ENCODE results near the gene SLIT3.

SLIT3 gene

DNA sequence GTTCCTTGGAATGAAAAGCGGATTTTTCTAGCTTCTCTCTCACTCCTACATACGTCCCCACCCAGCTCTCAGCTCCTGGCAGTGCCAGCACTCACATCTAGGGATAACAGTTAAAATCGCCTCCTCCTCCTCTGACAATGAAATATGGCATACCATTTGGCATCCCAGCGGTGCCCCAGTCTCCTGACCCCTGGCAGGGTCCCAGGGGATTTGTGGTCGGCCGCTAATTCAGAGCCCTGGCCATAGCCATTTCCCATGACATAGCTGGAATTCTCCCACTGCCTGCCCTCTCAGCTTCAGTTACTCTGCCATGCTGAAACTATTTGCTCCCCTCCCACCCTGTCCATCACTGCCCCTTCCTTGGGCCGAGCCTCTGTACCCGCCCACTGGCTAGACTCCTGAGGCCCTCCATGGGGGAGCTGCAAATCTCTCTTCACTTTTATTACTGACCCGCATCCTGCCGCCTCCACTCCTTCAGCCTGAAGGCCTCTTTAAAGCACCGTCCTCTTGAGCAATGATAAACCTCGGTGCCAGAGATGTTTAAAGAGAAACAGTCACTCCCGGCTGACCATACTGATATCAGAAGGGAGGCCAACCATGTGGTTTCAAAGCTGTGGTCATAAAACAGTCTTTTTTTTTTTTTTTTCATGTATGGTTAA, 139.8 kb downstream of the SLIT3 start:
- no peaks in the 10 kb centered on the region for H3K36me3 ChIP-seq (replicated peaks; ENCODE audit: low read depth, low read length)
- TF ChIP-seq, protein P1, sequence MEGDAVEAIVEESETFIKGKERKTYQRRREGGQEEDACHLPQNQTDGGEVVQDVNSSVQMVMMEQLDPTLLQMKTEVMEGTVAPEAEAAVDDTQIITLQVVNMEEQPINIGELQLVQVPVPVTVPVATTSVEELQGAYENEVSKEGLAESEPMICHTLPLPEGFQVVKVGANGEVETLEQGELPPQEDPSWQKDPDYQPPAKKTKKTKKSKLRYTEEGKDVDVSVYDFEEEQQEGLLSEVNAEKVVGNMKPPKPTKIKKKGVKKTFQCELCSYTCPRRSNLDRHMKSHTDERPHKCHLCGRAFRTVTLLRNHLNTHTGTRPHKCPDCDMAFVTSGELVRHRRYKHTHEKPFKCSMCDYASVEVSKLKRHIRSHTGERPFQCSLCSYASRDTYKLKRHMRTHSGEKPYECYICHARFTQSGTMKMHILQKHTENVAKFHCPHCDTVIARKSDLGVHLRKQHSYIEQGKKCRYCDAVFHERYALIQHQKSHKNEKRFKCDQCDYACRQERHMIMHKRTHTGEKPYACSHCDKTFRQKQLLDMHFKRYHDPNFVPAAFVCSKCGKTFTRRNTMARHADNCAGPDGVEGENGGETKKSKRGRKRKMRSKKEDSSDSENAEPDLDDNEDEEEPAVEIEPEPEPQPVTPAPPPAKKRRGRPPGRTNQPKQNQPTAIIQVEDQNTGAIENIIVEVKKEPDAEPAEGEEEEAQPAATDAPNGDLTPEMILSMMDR (IDR thresholded peaks at IDR 0.05; ENCODE audit: low read depth, low read length), result no peak
- no peak for TF ChIP-seq EZH2phosphoT487 (IDR thresholded peaks at IDR 0.05; ENCODE audit: low read depth)
- H3K4me3 ChIP-seq (ENCODE audit: low read length), result no peak overlapping the region
- H4K20me1 ChIP-seq (ENCODE audit: insufficient read depth, low read length), result no peaks in the 10 kb centered on the region
- no peak overlapping the region for H2AFZ ChIP-seq (ENCODE audit: low read depth, low read length)
- H3K4me1 ChIP-seq (ENCODE audit: low read length), result peaks cover 9% of the 10 kb centered on the region
- H3K9me3 ChIP-seq (ENCODE audit: insufficient read depth, low read length), result no peaks in the 10 kb centered on the region
- no peak overlapping the region for H3K27ac ChIP-seq (ENCODE audit: low read length)
- H3K27me3 ChIP-seq (ENCODE audit: low read depth, low read length), result peaks cover 7% of the 10 kb centered on the region; the same call in 1 of the 2 replicates
- no peaks in the 10 kb centered on the region for H3K79me2 ChIP-seq (ENCODE audit: low read length)
- H3K9ac ChIP-seq (ENCODE audit: low read length), result no peak overlapping the region
- no peak overlapping the region for H3K4me2 ChIP-seq (ENCODE audit: low read length)

DNA sequence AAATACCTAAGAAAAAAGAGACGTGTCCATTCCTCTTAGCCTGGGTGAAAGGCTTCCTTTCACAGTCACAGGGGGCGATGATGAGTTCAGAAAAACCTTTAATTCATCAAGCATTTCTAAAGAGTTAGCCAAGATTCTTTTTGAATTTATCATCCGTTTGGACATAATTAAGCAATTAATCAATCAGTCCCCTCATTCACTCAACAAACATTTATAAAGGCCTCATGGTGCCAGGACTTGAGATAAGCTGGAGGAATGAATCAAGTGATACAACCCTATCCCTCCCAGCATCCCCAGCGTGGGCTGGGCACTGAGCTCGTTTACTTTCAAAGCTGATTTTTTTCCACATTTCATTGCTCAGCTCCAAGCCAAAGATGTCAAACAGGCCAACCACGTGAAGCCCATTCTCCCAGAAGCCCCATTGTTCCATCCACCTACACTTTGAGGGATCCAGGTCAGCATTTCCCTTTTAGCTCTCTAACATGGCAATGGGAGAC, 140.5 kb downstream of the SLIT3 start:
- no peak for TF ChIP-seq EZH2phosphoT487 (IDR thresholded peaks at IDR 0.05; ENCODE audit: low read depth)
- TF ChIP-seq, protein P1 (IDR thresholded peaks at IDR 0.05; ENCODE audit: low read depth, low read length), result no peak
- Histone ChIP-seq H3K36me3 (replicated peaks; ENCODE audit: low read depth, low read length) (no peaks in the 10 kb centered on the region), H3K27me3 (ENCODE audit: low read depth, low read length) (peaks cover 7% of the 10 kb centered on the region; the same call in 1 of the 2 replicates), H3K9ac (ENCODE audit: low read length) (no peak overlapping the region), H4K20me1 (ENCODE audit: insufficient read depth, low read length) (no peaks in the 10 kb centered on the region), H2AFZ (ENCODE audit: low read depth, low read length) (no peak overlapping the region), H3K27ac (ENCODE audit: low read length) (no peak overlapping the region), H3K4me3 (ENCODE audit: low read length) (no peak overlapping the region), H3K9me3 (ENCODE audit: insufficient read depth, low read length) (no peaks in the 10 kb centered on the region), H3K4me1 (ENCODE audit: low read length) (peaks cover 6% of the 10 kb centered on the region), H3K79me2 (ENCODE audit: low read length) (no peaks in the 10 kb centered on the region), H3K4me2 (ENCODE audit: low read length) (no peak overlapping the region)

DNA sequence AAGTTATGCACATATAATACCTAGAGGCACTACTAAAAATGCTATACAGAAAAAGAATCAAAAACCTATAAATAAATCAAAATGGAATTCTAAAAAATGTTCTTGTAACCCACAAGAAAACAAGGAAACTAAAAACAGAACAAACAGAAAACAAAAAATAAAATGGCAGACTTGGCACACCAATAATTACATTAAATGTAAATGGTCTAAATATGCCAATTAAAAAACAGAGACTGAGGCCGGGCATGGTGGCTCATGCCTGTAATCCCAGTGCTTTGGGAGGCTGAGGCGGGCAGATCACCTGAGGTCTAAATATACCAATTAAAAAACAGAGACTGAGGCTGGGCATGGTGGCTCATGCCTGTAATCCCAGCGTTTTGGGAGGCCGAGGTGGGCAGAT, 142.2 kb downstream of the SLIT3 start:
- Histone ChIP-seq H3K4me1 (ENCODE audit: low read length) (peaks cover 6% of the 10 kb centered on the region), H3K4me2 (ENCODE audit: low read length) (no peak overlapping the region), H3K27ac (ENCODE audit: low read length) (no peak overlapping the region), H3K9me3 (ENCODE audit: insufficient read depth, low read length) (no peaks in the 10 kb centered on the region), H4K20me1 (ENCODE audit: insufficient read depth, low read length) (no peaks in the 10 kb centered on the region), H3K36me3 (replicated peaks; ENCODE audit: low read depth, low read length) (no peaks in the 10 kb centered on the region), H2AFZ (ENCODE audit: low read depth, low read length) (no peak overlapping the region), H3K27me3 (ENCODE audit: low read depth, low read length) (peaks cover 17% of the 10 kb centered on the region), H3K9ac (ENCODE audit: low read length) (no peak overlapping the region), H3K79me2 (ENCODE audit: low read length) (no peaks in the 10 kb centered on the region), H3K4me3 (ENCODE audit: low read length) (no peak overlapping the region)
- TF ChIP-seq, protein P1 (IDR thresholded peaks at IDR 0.05; ENCODE audit: low read depth, low read length), result no peak
- no peak for TF ChIP-seq EZH2phosphoT487 (IDR thresholded peaks at IDR 0.05; ENCODE audit: low read depth)

DNA sequence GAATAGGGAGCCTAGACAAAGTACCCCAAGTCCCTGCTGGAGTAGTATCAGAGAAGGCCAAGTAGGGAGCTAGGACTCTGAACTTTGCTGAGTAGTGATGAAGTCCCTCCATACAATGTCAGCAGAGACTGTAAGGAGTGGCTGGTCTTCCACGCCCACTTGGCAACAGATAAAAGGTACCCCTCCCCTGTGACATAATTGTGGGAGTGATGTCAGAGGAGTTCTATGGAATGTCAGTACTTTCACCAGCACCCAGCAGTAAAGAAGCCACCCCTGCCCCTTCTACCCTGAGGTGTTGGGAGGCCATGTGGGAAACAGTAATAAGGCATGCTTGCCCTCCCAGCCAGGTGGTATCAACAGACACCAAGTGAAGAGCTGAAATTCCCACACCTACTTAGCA, 143.9 kb downstream of the SLIT3 start:
- Histone ChIP-seq H3K79me2 (ENCODE audit: low read length) (no peaks in the 10 kb centered on the region), H4K20me1 (ENCODE audit: insufficient read depth, low read length) (no peaks in the 10 kb centered on the region), H3K4me3 (ENCODE audit: low read length) (no peak overlapping the region), H3K36me3 (replicated peaks; ENCODE audit: low read depth, low read length) (no peaks in the 10 kb centered on the region), H3K4me2 (ENCODE audit: low read length) (no peak overlapping the region), H3K9me3 (ENCODE audit: insufficient read depth, low read length) (no peaks in the 10 kb centered on the region), H3K9ac (ENCODE audit: low read length) (no peak overlapping the region), H2AFZ (ENCODE audit: low read depth, low read length) (no peak overlapping the region), H3K27me3 (ENCODE audit: low read depth, low read length) (peaks cover 23% of the 10 kb centered on the region), H3K27ac (ENCODE audit: low read length) (no peak overlapping the region), H3K4me1 (ENCODE audit: low read length) (no peaks in the 10 kb centered on the region)
- TF ChIP-seq, protein P1 (IDR thresholded peaks at IDR 0.05; ENCODE audit: low read depth, low read length), result no peak
- no peak for TF ChIP-seq EZH2phosphoT487 (IDR thresholded peaks at IDR 0.05; ENCODE audit: low read depth)
